ENCODE data around the gene CYP46A1. TPM values are rescaled to one million over a fixed set of nuclear protein-coding genes. Genes with fewer than 3 reads are reported as not detected.

The CYP46A1 gene
- total RNA-seq, 1 experiment from 2014 or later, result 0.59 TPM

DNA sequence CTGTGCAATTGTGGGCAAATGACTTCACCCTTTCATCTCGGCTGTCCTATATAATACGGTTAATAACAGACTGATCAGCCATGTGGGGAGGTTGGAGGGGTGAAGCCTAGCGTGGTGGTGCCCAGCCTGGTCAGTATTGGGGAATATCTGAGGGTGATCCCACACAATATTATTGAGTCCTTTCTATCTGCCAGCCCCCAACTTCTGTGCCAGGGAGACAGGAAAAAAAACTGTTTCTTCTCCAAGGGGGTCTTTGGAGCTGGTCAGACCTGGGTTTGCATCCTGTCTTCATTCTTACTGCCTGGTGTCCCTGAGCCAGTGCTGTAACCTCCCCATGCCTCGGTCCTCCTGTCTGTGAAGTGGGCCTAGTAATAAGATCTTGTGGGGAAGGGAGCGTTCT, 6.5 kb downstream of the CYP46A1 start:
- no CpG with 5 or more reads among the region's 5 CpGs for WGBS (ENCODE audit: extremely low coverage, insufficient read length, low lambda C conversion rate)
- Histone ChIP-seq H3K14ac (ENCODE audit: insufficient read depth, low read length) (no peak overlapping the region), H2BK5ac (ENCODE audit: insufficient read length, low read length) (no peak overlapping the region), H2BK12ac (ENCODE audit: insufficient read length, low read depth, low read length) (no peak overlapping the region), H3K79me2 (ENCODE audit: insufficient read depth, low read length) (no peaks in the 10 kb centered on the region), H2AK5ac (ENCODE audit: insufficient read length, low read length) (no peak overlapping the region), H3T11ph (ENCODE audit: low read length) (no peak overlapping the region), H2AFZ (ENCODE audit: low read length) (no peak overlapping the region), H3K79me1 (ENCODE audit: insufficient read depth, low read depth, low read length, poor library complexity, severe bottlenecking) (no peaks in the 10 kb centered on the region), H3K27ac (ENCODE audit: insufficient read length, low read depth, low read length) (no peak overlapping the region), H3K9me3 (ENCODE audit: control insufficient read depth, low read depth, low read length) (no peaks in the 10 kb centered on the region), H4K8ac (replicated peaks; ENCODE audit: insufficient read length, low read depth, low read length) (no peak overlapping the region), H3K23ac (ENCODE audit: insufficient read length, low read depth, low read length) (no peak overlapping the region), H3K23me2 (ENCODE audit: insufficient read length, low read depth, low read length, poor library complexity, severe bottlenecking) (no peaks in the 10 kb centered on the region), H4K91ac (ENCODE audit: insufficient read length, low read depth, low read length) (no peak overlapping the region), H4K20me1 (ENCODE audit: control insufficient read depth, insufficient read depth, insufficient read length) (no peaks in the 10 kb centered on the region), H3K27me3 (ENCODE audit: insufficient read depth, low read length) (no peaks in the 10 kb centered on the region), H2BK120ac (ENCODE audit: low read depth, low read length, poor library complexity, severe bottlenecking) (no peak overlapping the region), H3K18ac (ENCODE audit: insufficient read length, low read depth, low read length) (no peak overlapping the region), H2BK15ac (ENCODE audit: low read depth, low read length) (no peak overlapping the region), H3K4me2 (ENCODE audit: insufficient read depth, insufficient read length, low read length) (no peak overlapping the region), H3K4ac (ENCODE audit: low read depth, low read length) (no peak overlapping the region), H3K9ac (ENCODE audit: extremely low read depth, insufficient read length, low read length) (no peak overlapping the region), H2BK20ac (ENCODE audit: low read depth, low read length, poor library complexity, severe bottlenecking) (no peak overlapping the region), H4K5ac (ENCODE audit: insufficient read length, low read depth, low read length) (no peak overlapping the region), H3K4me1 (ENCODE audit: insufficient read depth, low read length) (no peaks in the 10 kb centered on the region), H3K56ac (ENCODE audit: insufficient read length, low read depth, low read length) (no peak overlapping the region)
- Mint-ChIP-seq H3K9me3 (no peaks in the 10 kb centered on the region), H3K27me3 (ENCODE audit: low read depth) (peaks cover 12% of the 10 kb centered on the region), H3K36me3 (ENCODE audit: insufficient read depth in 1 of 3, low read depth in 3 of 3) (no peaks in the 10 kb centered on the region), H3K27ac (no peak overlapping the region), H3K4me3 (no peak overlapping the region), H3K4me1 (peaks cover 9 to 20% of the 10 kb centered on the region in 2 experiments)
- no peak for DNase-seq
- TF ChIP-seq, protein P1, sequence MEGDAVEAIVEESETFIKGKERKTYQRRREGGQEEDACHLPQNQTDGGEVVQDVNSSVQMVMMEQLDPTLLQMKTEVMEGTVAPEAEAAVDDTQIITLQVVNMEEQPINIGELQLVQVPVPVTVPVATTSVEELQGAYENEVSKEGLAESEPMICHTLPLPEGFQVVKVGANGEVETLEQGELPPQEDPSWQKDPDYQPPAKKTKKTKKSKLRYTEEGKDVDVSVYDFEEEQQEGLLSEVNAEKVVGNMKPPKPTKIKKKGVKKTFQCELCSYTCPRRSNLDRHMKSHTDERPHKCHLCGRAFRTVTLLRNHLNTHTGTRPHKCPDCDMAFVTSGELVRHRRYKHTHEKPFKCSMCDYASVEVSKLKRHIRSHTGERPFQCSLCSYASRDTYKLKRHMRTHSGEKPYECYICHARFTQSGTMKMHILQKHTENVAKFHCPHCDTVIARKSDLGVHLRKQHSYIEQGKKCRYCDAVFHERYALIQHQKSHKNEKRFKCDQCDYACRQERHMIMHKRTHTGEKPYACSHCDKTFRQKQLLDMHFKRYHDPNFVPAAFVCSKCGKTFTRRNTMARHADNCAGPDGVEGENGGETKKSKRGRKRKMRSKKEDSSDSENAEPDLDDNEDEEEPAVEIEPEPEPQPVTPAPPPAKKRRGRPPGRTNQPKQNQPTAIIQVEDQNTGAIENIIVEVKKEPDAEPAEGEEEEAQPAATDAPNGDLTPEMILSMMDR (conservative IDR thresholded peaks at IDR 0.05), result no peak

Measured in H9 (cell line).